GM19035 (cell line): ENCODE measurements around the gene UBALD1.
"Not testable (repeated sequence)": the region's sequence is repeated elsewhere in the genome, so short reads cannot be mapped to it uniquely, and the experiment has no call there.

ENCODE experiments used
- ATAC-seq: cut with Tn5 transposase; IDR thresholded peaks from one replicate; pipeline ENCODE4 v1.9.1; 2021; ENCODE audit not compliant: unreplicated experiment

The UBALD1 gene

DNA sequence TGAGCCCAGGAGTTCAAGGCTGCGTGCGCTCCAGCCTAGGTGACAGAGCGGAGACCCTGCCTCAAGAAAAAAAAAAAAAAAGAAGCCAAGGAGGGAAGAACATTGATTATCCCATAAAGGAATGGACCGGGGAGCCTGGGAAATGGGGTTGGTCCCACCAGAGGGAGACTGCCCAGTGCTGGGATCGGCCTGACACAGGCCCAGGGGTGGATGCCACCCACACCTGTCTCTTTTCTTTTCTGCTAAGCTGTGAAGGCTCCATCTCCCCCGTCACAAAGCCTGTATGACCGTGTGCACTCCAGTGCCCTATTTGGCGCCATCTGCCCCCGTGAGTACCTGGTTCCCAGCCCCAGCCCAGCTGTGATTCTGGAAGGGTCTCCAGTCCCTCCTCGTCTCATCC lies 15.7 kb downstream of the UBALD1 start:
- no peak for ATAC-seq

DNA sequence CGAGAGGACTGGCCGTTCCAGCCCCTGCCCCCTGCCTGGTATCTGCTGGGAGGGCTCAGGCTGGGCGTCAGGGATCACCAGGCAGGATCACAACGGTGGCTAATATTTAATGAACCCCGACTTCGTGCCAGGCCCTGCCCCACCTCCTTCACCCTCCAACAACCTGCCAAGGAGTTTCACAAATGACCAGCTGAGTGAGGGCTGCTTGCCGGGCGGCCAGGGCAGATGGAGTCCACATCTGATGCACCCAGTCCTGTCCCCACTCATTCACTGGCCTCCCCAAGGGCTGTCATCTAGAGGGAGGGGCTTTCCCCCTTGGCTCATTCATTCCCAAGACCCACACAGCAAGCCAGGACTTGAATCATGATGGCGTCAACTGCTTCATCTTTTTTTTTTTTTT lies 17.5 kb downstream of the UBALD1 start:
- ATAC-seq = no peak

DNA sequence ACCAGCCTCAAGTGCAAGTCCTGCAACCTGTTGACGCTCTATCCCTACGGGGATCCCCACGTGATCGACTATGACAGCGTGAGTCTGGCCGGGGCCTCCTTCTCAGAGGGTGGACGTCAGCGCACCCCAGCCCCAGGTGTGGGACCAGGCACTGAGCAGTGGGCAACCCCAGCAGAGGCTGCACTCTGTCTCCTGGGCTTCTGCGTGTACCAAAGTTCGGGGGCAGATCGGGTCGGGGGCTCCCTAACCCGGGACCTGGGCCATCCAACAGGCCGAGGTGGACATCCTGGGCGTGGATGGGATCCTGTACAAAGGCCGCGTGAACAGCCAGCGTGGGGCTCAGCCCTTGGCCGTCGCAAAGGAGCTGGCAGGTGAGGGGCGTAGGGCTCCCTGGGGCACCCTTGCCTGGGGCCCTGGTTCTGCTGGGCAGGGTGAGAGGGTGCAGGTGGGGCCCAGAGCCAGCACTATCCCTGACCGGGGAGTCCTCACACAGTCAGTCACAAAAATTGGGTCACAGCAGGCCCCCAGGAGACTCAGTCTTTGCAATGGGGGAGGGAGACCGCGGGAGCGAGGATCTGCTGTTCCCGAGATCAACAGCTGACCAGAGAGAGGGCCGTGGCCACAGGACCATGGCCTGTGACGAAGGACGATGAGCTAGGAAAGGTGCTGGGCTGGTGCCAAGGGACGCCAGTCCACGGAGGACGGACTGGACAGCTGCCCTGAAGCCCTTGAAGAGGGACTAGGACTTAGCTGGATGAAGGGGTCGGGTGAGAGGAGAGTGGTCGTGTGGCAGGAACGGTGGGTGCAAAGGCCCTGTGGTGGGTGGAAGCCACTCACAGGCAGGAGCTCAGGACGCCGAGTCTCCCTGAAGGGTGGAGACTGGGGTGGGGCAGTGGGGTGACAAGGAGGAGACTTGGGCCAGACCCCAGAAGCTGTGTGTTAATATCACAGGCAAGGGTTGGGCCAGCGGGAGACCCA lies 20.0 kb downstream of the UBALD1 start:
- ATAC-seq = no peak

DNA sequence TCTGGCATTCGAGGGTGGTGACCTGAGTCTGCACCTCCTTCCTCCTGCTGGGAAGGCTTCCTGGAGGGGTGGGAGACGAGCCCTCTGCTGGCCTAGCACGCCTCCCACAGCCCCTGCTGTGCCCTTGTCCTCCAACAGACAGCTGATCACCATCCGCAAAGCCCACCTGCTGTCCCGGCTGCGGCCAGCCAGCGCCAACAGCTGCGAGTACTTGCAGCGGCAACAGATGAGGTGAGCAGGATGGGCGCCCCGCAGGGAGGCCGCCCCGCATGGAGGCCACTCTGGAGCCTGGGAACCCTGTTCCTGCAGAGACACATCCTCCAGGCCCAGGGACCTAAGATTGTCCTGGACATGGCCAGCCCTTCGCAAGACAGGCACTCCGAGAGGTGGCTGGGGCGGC lies 21.6 kb downstream of the UBALD1 start:
- no peak for ATAC-seq

DNA sequence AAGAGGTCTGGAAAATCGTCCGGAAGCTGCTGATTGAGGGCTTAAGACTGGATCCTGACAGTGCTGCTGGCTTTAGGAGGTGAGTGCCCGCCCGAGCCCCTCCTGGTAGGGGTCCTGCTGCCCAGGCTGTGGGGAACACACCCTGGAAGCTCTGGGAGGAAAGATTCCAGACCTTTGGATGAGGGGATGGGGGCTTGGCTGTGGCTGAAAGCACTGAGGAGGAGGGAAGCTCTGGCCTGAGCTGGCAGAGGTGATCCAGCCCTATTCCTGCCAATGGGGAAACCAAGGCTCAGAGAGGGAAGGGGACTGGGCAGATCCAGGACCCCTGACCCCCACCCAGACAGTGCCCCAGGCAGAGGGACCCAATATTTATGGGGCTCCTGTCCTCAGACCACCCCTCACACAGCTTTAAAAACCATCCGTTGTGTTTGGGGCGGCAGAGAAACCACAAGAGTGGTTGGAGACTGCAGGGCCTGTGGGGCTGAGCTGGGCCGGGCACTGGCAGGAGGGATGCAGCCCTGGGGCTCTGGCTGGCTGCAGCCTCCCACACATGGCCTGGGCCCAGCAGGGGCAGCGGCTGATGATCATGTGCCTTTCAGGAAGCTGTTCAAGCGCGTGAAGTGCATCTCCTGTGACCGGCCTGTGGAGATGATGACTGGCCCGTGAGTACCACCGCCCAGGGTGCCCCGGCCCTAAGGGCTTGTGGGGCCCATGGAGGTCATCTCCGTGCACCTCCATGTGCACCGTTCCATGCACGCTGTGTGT lies 22.8 kb downstream of the UBALD1 start:
- no peak for ATAC-seq

DNA sequence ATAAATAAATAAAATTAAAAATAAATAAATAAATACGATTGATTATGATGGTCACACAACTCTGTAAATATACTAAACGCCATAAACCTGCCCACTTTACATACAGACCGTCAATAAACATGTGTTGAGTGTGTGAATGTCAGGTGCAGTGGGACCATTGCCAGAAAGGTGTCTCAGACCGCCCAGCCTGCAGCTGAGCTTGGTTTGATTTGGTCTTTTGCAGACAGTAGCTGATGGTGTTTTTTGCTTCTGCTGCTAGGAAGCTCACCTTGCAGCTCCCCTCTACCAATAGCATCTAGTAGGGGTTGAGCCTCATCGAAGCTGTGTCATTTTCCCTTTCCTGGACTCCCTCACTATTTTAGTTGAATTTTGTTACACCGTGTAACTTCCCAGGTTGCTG lies 23.5 kb downstream of the UBALD1 start:
- ATAC-seq = no peak

DNA sequence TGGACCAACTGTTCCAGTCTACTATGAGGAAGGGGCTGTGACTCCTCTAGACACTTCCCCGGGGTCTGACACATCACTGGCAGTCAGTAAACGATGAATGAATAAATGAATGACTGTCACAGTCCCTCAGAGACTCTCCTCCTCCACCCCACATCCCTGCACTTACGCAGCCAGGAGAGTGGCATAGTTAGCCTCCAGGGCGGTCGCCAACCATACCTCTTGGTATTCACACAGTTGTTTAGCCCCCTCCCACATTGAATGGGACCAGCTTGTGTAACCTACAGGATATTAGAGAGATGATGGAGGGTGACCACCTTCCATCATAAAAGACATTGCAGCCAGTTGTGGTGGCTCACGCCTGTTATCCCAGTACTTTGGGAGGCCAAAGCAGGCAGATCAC lies 25.7 kb downstream of the UBALD1 start:
- no peak for ATAC-seq

DNA sequence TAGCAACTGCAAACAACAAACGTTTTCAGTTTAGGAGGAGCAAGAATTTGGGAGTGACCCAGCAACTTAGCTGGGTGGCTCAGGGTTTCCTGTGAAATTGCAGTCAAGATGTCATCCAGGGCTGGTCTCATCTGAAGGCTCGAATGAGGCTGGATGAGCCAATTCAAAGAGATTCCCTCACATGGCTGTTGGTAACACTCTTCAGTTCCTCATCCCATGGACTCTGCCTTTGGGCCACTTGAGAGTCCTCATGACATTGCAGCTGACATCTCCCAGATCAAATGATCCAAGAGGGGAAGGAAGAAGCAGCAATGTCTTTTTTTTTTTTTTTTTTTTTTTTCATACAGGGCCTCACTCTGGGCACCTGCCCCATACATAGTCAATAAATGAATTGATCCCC lies 26.3 kb downstream of the UBALD1 start:
- no peak for ATAC-seq

DNA sequence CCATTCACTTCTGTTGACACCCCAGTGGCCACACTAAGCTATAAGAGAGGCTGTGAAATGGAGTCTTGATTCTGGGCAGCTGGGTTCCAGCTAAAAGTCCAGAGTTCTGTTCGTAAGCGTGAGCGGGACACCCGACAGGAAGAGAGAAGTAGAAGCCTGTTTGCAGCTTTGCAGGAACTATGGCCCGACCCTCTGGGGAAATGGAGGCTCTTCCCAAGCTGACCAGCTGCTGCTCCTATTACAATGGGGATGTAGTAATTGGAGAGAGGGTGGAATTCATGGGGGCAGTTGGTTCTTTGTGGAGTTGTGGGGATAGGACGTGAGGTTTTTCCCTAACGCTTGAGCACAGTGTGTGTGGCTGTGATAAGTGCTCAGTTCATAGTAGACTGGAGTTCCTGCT lies 28.4 kb downstream of the UBALD1 start:
- ATAC-seq = no peak

DNA sequence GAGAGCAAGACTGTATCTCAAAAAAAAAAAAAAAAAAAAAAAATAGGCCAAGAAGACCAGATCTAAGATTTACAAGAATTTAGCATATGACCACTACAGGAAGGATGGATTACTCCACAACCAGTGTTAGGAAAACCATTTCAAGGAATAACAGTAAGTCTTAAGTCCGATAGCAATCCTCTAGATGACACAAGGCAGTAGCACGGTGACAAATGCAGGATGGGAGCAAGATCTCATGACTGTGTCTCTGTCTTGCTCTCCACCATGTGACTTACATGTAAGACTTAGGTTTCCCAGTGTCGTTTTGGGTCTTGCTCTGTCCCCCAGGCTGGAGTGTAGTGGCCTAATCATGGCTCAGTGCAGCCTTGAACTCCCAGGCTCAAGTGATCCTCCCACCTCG lies 30.8 kb downstream of the UBALD1 start:
- ATAC-seq = no peak

DNA sequence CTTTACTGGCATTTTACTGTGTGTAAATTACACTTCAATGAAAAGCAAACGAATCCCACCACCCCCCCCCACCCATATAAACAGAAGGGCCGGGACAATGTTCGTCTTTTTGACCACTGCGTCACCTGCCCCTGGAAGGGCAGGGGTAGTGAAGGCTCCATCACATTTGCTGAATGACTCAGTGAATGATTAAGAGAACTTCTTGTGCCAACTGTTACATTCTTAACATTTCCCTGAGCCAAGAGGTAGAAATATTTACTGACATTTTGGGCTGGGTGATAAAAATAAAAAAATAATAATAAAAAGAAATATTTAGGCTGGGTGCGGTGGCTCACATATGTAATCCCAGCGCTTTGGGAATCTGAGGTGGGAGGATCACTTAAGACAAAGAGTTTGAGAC lies 34.4 kb downstream of the UBALD1 start:
- ATAC-seq = no peak

DNA sequence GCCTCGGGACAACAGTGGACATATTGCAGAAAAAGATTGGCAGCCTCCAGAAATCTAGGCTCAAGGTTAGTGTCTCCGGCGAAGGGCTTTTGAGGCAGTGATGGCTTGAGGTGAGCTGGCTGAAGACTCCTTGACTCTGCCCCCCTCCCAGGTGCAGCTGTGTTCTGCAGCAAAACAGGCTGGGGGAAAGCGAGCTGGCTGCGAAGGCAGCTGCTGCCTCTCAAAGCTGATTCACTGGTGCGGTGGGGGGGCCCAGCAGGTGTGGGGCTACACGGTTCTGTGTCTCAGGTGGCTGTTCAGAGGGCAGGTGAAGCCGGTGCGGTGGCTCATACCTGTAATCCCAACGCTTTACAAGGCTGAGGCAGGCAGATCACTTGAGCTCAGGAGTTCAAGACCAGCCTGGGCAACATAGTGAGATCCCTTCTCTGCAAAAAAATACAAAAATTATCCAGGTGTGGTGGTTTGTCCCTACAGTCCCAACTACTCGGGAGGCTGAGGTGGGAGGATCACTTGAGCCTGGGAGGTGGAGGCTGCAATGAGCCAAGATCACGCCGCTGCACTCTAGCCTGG lies 35.6 kb downstream of the UBALD1 start:
- ATAC-seq = no peak

DNA sequence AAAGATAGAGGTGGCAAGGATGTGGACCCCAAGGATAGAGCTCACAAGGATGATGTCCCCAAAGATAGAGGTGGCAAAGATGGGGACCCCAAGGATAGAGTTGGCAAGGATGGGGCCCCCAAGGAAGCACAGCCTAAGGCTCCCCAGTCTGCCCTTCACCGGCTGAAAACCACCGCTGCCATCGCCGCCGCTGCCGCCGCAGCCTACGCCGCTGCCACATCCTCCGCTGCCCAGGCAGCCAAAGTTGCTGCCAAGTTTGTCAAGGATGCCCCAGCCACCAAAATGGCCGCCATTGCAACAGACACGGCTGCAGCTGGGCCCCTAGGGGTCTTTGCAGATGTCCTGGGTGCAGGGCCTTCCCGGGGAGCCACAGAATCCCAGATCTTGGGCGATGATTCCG lies 38.7 kb downstream of the UBALD1 start:
- ATAC-seq = no peak

DNA sequence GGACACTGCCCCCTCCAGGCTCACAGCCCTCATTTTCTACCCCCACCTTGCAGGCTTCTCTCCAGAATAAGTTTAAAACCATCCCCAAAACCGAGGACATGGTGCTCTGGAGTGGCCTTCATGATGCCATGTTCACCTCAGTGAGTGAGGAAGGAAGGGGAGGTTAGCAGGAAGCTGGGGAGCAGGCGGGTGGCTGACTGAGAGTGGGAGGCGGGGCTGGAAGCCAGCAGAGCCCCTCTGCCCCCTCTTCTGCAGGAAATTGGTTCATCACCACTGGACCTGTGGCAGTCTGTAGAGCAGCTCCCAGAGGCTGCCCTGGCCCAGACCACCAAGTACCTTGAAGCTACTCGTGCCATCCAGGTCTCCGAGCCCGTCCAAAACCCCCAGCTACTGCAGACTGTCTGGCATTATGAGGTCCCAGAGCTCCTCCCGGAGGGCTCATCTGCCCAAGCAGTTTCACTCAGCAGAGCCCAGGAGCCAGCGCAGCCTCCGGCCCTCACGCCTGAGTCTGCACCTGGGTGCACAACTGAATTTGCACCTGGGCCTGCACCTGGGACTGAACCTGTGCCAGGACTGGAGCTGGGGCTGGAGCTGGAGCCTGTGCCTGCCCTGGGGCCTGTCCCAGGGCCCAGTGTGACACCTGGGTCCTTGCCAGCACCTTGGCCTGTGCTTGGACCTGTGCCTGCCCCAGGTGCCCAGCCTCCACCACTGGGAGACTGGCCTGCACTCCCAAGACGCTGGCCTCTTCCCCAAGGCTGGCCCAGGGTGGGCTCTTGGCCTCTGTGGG lies 39.6 kb downstream of the UBALD1 start:
- ATAC-seq = no peak

DNA sequence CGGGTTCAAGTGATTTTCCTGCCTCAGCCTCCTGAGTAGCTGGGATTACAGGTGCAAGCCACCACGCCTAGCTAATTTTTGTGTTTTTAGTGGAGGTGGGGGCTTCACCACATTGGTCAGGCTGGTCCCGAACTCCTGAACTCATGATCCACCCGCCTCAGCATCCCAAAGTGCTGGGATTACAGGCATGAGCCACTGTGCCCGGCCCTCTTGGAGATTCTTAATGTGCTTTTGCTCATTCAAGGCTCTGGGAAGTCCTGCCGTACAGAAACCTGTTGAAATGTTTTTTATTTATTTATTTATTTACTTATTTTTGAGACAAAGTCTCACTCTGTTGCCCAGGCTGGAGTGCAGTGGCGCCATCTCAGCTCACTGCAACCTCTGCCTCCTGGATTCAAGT lies 40.8 kb downstream of the UBALD1 start:
- not testable (repeated sequence) for ATAC-seq

DNA sequence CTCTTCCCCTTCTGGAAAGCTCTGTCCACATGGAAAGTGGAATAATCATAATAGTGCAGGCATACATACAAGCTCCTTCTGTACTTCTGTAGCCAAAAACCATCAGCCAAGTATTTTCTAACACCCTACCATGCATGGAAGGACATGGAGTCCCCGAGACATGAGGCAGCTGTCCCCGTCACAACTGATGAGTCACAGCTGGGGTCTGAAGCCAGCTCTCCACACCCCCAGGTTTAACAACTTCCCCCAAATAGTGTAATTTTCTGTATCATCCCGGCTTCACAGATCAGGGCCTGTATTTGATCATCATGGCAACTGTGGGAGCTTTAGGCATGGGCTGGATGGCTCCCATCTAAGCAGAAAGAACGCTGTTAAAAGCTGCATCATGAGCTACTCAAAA lies 42.0 kb downstream of the UBALD1 start:
- no peak for ATAC-seq

DNA sequence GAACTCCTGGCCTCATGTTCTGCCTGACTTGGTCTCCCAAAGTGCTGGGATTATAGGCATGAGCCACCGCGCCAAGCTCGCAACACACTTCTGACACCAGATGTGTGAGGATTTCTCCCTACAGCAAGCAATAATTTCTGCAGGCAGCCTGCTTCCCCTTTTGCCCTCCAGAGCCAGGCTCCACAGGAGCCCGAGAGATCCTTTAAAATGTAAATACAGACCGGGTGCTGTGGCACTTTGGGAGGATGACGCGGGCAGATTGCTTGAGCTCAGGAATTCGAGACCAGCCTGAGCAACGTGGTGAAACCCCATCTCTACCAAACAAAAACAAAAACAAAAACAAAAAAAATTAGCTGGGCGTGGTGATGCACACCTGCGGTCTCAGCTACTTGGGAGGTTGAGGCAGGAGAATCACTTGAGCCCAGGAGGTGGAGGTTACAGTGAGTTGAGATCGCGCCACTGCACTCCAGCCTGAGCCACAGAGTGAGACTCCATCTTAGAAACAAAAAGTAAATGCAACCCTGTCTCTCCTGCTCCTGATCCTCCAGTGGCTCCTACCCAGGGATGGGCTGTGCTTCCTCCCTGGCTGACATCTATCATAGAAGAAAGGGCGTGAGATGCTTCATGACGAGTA lies 43.9 kb downstream of the UBALD1 start:
- ATAC-seq = no peak

DNA sequence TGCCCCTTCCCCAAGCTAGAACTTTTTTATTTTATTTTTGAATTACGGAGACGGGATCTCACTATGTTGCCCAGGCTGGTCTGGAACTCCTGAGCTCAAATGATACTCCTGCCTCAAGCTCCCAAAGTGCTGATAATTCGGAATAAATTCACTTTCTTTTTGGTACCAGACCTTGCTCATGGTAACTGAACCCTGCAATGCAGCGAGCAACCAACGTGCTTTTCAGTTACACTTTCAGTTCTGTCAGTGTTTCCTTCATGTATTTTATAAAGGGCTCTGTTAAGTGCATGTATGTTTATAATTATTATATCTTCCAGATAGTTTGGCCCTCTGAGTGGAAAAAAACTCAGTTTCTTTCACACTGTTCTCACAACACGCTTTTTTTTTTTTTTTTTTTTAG lies 44.6 kb downstream of the UBALD1 start:
- no peak for ATAC-seq

DNA sequence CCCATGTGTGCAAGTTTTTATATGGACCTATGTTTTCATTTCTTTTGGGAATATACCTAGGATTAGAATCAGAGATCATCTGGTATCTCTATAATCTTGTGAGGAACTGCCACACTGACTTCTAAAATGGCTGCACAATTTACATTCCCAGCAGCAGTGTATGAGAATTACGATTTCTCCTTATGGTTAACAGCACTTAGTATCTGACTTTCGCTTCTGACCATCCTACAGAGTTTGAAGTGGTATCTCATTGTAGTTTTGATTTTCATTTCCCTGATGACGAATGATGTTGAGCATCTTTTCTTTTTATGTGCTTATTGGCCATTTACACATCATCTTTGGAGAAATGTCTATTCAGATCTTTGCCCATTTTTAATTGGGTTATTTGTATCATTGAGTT lies 48.5 kb downstream of the UBALD1 start:
- ATAC-seq = no peak

DNA sequence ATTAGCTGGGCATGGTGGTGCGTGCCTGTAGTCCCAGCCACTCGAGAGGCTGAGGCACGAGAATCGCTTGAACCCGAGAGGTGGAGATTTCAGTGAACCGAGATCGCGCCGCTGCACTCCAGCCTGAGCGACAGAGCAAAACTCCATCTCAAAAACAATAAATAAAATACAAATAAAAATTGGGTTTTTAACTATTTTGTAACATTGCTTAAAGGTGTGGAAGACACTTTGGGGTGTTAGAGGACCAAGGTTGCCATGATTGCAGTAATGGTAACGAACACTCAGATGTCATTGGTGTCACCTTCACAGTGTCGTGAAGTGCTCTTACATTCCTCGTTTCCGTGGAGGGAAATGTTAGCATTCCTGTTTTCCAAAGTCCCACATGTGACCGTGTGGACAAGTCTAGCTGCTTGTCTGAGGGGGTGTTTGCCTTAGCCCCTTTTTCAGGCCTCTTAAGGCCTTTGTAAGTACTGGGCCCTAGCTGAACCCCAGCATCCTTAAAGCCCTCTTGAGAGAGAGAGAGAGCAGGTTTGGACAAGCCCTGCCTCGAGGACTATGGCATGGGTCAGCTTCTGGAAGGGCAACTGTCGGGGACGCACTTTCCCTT lies 49.9 kb downstream of the UBALD1 start:
- no peak for ATAC-seq
